Calu3 (cell line): ENCODE results near the gene RPGRIP1. TPM values are rescaled to one million over a fixed set of nuclear protein-coding genes. Genes with fewer than 3 reads are reported as not detected.

Experiments
- BruUV-seq: library from RNA; stranded (reverse); fragments of 400-500 nt; replicated peaks from 2 replicates; lab custom pipeline; 2021; lab: Mats Ljungman, UMichigan
- CTCF ChIA-PET: fragments of 300-600 bp; sonication (Branson Sonifier 250); formaldehyde crosslinking; loops from one replicate; lab custom pipeline; 2022; ENCODE audit warnings: antibody characterized with exemption; lab: Charles Lee
- DNase-seq: peaks from one replicate; pipeline ENCODE4 v3.0.0; 2022
- H3K27ac Mint-ChIP-seq: one replicate; pipeline ENCODE4 v1.8.0; 2022; ENCODE audit warnings: mixed read lengths; ENCODE audit not compliant: unreplicated experiment
- H3K27me3 Mint-ChIP-seq: one replicate; pipeline ENCODE4 v1.8.0; 2022; ENCODE audit warnings: mixed read lengths; ENCODE audit not compliant: unreplicated experiment
- H3K36me3 Mint-ChIP-seq: one replicate; pipeline ENCODE4 v1.8.0; 2022; ENCODE audit warnings: mild to moderate bottlenecking, moderate library complexity, mixed read lengths; ENCODE audit not compliant: insufficient read depth, unreplicated experiment
- H3K4me1 Mint-ChIP-seq: one replicate; pipeline ENCODE4 v1.8.0; 2022; ENCODE audit warnings: mild to moderate bottlenecking, low read depth, mixed read lengths; ENCODE audit not compliant: unreplicated experiment
- H3K4me3 Mint-ChIP-seq: one replicate; pipeline ENCODE4 v1.8.0; 2022; ENCODE audit warnings: mild to moderate bottlenecking, low read depth, moderate library complexity, mixed read lengths; ENCODE audit not compliant: unreplicated experiment
- H3K9me3 Mint-ChIP-seq: one replicate; pipeline ENCODE4 v1.8.0; 2022; ENCODE audit warnings: low read depth, mixed read lengths; ENCODE audit not compliant: unreplicated experiment
- CTCF ChIP-seq: fragments of 200-600 bp; IDR thresholded peaks from one replicate; pipeline ENCODE4 v1.8.0; 2022; ENCODE audit warnings: antibody characterized with exemption; ENCODE audit not compliant: unreplicated experiment
- intact Hi-C: fragments of 100-400 bp; cut with micrococcal nuclease; formaldehyde crosslinking; loops from one replicate; pipeline ENCODE4 v1.10.0; 2022; ENCODE audit not compliant: unreplicated experiment
- total RNA-seq: library from RNA; stranded (reverse); gene quantifications from 2 replicates; pipeline ENCODE4 v1.2.3, GENCODE V29; 2022

Gene RPGRIP1
- total RNA-seq, 1 experiment from 2014 or later = not detected

GRCh38 chr14:21256539-21257393, 23.1 kb upstream of the RPGRIP1 start:
- no TSS peak for BruUV-seq
- no peak for TF ChIP-seq CTCF
- CTCF ChIA-PET = interaction anchor here (0.7 kb wide), 1 partner anchor 13 kb away, joined by 3 read pairs; no protein-coding TSS in a partner anchor
- peaks cover 96% of the 10 kb centered on the region for H3K36me3 Mint-ChIP-seq
- peaks cover 33% of the 10 kb centered on the region for H3K4me1 Mint-ChIP-seq
- H3K27ac Mint-ChIP-seq = peak overlapping the region; percentile 69
- no peaks in the 10 kb centered on the region for H3K9me3 Mint-ChIP-seq
- no peaks in the 10 kb centered on the region for H3K27me3 Mint-ChIP-seq
- H3K4me3 Mint-ChIP-seq = peak overlapping the region; percentile 60
- intact Hi-C loops = no loop called here
- no peak for DNase-seq

- CTCF ChIA-PET = interaction anchor here (0.7 kb wide), 1 partner anchor 13 kb away, joined by 3 read pairs; no protein-coding TSS in a partner anchor
- peak overlapping the region; percentile 69 for H3K27ac Mint-ChIP-seq
- TF ChIP-seq CTCF = no peak
- H3K9me3 Mint-ChIP-seq = no peaks in the 10 kb centered on the region
- no peaks in the 10 kb centered on the region for H3K27me3 Mint-ChIP-seq
- peak overlapping the region; percentile 60 for H3K4me3 Mint-ChIP-seq
- peaks cover 97% of the 10 kb centered on the region for H3K36me3 Mint-ChIP-seq
- intact Hi-C loops = no loop called here
- no peak for DNase-seq
- BruUV-seq = no TSS peak
- peaks cover 40% of the 10 kb centered on the region for H3K4me1 Mint-ChIP-seq
Measured at GRCh38 chr14:21257394-21257909, 22.4 kb upstream of the RPGRIP1 start.

GRCh38 chr14:21258005-21258888, 21.6 kb upstream of the RPGRIP1 start:
- Mint-ChIP-seq H3K27ac (peak overlapping the region; percentile 71), H3K4me3 (peak overlapping the region; percentile 60), H3K4me1 (peaks cover 45% of the 10 kb centered on the region), H3K9me3 (no peaks in the 10 kb centered on the region), H3K27me3 (no peaks in the 10 kb centered on the region), H3K36me3 (peaks cover 99% of the 10 kb centered on the region)
- no peak for TF ChIP-seq CTCF
- DNase-seq = no peak
- CTCF ChIA-PET = no interaction called here
- no TSS peak for BruUV-seq
- intact Hi-C loops = no loop called here
